Left ventricle myocardium superior (tissue), 1 donor: ENCODE results near the gene TPSD1. TPM values are rescaled to one million over a fixed set of nuclear protein-coding genes. Genes with fewer than 3 reads are reported as not detected.

Source experiments
- ATAC-seq: fragments of 200-7000 bp; cut with Tn5 transposase; one replicate; pipeline ENCODE4 v1.9.1; 2020; ENCODE audit warnings: mild to moderate bottlenecking, moderate library complexity
- DNase-seq: peaks from one replicate; pipeline ENCODE4 v3.0.0-alpha.2; 2020
- intact Hi-C: fragments of 100-400 bp; cut with micrococcal nuclease; formaldehyde crosslinking; loops from one replicate; pipeline ENCODE4 v1.11.0; 2022
- total RNA-seq: library from RNA; stranded (reverse); fragmentation: NEBNext Ultra II Directional; extraction: Animal tissue kit (Norgen Biotek cat#: 25700); gene quantifications from one replicate; pipeline ENCODE4 v1.2.1, GENCODE V29; 2021
- donor health status: DM: no; HTN: yes; CAD: no; lungs with severe emphysema.

The TPSD1 gene
- total RNA-seq, 1 donor from 2014 or later = 0.50 TPM

- intact Hi-C loops = no loop called here
- ATAC-seq (no peak), DNase-seq (no peak)
Measured at GRCh38 chr16:1274767-1275166, 18.9 kb downstream of the TPSD1 start.

- intact Hi-C loops = no loop called here
- ATAC-seq = no peak
- DNase-seq = no peak
Measured at GRCh38 chr16:1275791-1276579, 20.1 kb downstream of the TPSD1 start.

GRCh38 chr16:1276580-1276878 lies 20.7 kb downstream of the TPSD1 start:
- ATAC-seq (no peak), DNase-seq (no peak)
- intact Hi-C loops = no loop called here

GRCh38 chr16:1277151-1277598 lies 21.3 kb downstream of the TPSD1 start:
- DNase-seq = no peak
- ATAC-seq = no peak
- intact Hi-C loops = no loop called here

- DNase-seq = no peak
- intact Hi-C loops = no loop called here
- ATAC-seq = no peak
Measured at GRCh38 chr16:1277617-1278282, 21.9 kb downstream of the TPSD1 start.

GRCh38 chr16:1278477-1278876 lies 22.6 kb downstream of the TPSD1 start:
- ATAC-seq (no peak), DNase-seq (no peak)
- intact Hi-C loops = no loop called here

- DNase-seq (no peak), ATAC-seq (no peak)
- intact Hi-C loops = no loop called here
Measured at GRCh38 chr16:1279081-1279944, 23.4 kb downstream of the TPSD1 start.

GRCh38 chr16:1279945-1280589 lies 24.2 kb downstream of the TPSD1 start:
- ATAC-seq = no peak
- no peak for DNase-seq
- intact Hi-C loops = no loop called here

GRCh38 chr16:1280783-1281182 lies 24.9 kb downstream of the TPSD1 start:
- intact Hi-C loops = no loop called here
- ATAC-seq (no peak), DNase-seq (no peak)

- DNase-seq = no peak
- intact Hi-C loops = no loop called here
- no peak for ATAC-seq
Measured at GRCh38 chr16:1281517-1281916, 25.6 kb downstream of the TPSD1 start.

GRCh38 chr16:1282324-1282973 lies 26.6 kb downstream of the TPSD1 start:
- ATAC-seq = no peak
- intact Hi-C loops = no loop called here
- no peak for DNase-seq

GRCh38 chr16:1283296-1283695 lies 27.4 kb downstream of the TPSD1 start:
- no peak for ATAC-seq
- intact Hi-C loops = no loop called here
- no peak for DNase-seq

GRCh38 chr16:1283996-1284616 lies 28.2 kb downstream of the TPSD1 start:
- intact Hi-C loops = no loop called here
- no peak for DNase-seq
- no peak for ATAC-seq

- ATAC-seq (no peak), DNase-seq (no peak)
- intact Hi-C loops = no loop called here
Measured at GRCh38 chr16:1285669-1286512, 30.0 kb downstream of the TPSD1 start.

GRCh38 chr16:1286513-1287094 lies 30.7 kb downstream of the TPSD1 start:
- intact Hi-C loops = no loop called here
- ATAC-seq = no peak
- no peak for DNase-seq

GRCh38 chr16:1287982-1288670 lies 32.3 kb downstream of the TPSD1 start:
- intact Hi-C loops = no loop called here
- DNase-seq = peak; percentile 70
- ATAC-seq = peak; percentile 73
